Measurements from ENCODE around the gene EPS8L2.

EPS8L2 gene

GRCh38 chr11:721247-721740 lies 15.3 kb downstream of the EPS8L2 start:
- H3K27me3 ChIP-seq (ENCODE audit: insufficient read depth, low read length, poor library complexity, severe bottlenecking), result no peaks in the 10 kb centered on the region
- H3K4me1 ChIP-seq (ENCODE audit: insufficient read depth, low read length, poor library complexity, severe bottlenecking), result peaks cover 3% of the 10 kb centered on the region

DNA sequence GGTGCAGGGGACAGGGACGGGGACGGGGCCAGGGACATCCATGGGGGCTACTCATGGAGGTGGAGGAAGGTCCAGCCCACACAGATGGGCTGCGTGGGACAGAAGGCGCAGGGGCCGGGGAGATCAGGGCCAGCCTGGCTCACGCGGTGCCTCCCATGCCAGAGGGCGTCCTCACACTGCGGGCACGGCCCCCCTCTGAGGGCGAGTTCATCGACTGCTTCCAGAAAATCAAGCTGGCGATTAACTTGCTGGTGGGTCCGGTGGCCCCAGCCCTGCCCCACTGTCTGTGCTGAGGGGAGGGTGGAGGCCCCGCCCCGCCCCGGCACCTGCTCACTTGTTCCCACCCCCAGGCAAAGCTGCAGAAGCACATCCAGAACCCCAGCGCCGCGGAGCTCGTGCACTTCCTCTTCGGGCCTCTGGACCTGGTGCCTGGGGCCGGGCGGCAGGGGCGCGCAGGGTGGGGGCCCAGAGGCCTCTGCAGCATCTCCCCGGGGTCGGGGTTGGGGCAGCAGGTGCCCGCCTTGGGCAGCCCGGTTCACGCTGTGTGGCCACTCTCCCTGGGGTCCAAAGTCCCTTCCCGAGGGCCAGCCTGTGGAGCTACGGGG lies 15.8 kb downstream of the EPS8L2 start:
- H3K4me2 ChIP-seq (ENCODE audit: low read depth, low read length, poor library complexity, severe bottlenecking), result no peak overlapping the region
- no peak overlapping the region for H3K4me3 ChIP-seq (ENCODE audit: low read length, poor library complexity, severe bottlenecking)
- H3K27me3 ChIP-seq (ENCODE audit: insufficient read depth, low read length, poor library complexity, severe bottlenecking), result no peaks in the 10 kb centered on the region
- TF ChIP-seq CTCF (conservative IDR thresholded peaks at IDR 0.05; ENCODE audit: low read length) (no peak), EZH2phosphoT487 (IDR thresholded peaks at IDR 0.05; ENCODE audit: borderline replicate concordance) (no peak)
- H3K9me3 ChIP-seq (ENCODE audit: insufficient read depth, low read depth, low read length), result no peaks in the 10 kb centered on the region
- no peaks in the 10 kb centered on the region for H3K36me3 ChIP-seq (ENCODE audit: insufficient read depth, low read length)
- no peaks in the 10 kb centered on the region for H4K20me1 ChIP-seq (ENCODE audit: insufficient read depth, low read length, poor library complexity, severe bottlenecking)
- H3F3A ChIP-seq (ENCODE audit: low read depth), result no peaks in the 10 kb centered on the region
- H3K9me2 ChIP-seq (replicated peaks; ENCODE audit: low read depth, low read length), result no peaks in the 10 kb centered on the region
- no peaks in the 10 kb centered on the region for H3K79me2 ChIP-seq (ENCODE audit: insufficient read depth, low read length)
- peaks cover 3% of the 10 kb centered on the region for H3K4me1 ChIP-seq (ENCODE audit: insufficient read depth, low read length, poor library complexity, severe bottlenecking)
- H3K9ac ChIP-seq (ENCODE audit: low read depth, low read length, poor library complexity, severe bottlenecking), result no peak overlapping the region
- H2AFZ ChIP-seq (ENCODE audit: low read length), result no peak overlapping the region

More at GRCh38 chr11:721247-721740, 15.3 kb downstream of the EPS8L2 start:
- TF ChIP-seq CTCF (conservative IDR thresholded peaks at IDR 0.05; ENCODE audit: low read length) (no peak), EZH2phosphoT487 (IDR thresholded peaks at IDR 0.05; ENCODE audit: borderline replicate concordance) (no peak)
- Histone ChIP-seq H3K9me3 (ENCODE audit: insufficient read depth, low read depth, low read length) (no peaks in the 10 kb centered on the region), H3K4me2 (ENCODE audit: low read depth, low read length, poor library complexity, severe bottlenecking) (no peak overlapping the region), H3K4me3 (ENCODE audit: low read length, poor library complexity, severe bottlenecking) (no peak overlapping the region), H3K9ac (ENCODE audit: low read depth, low read length, poor library complexity, severe bottlenecking) (no peak overlapping the region), H3F3A (ENCODE audit: low read depth) (no peaks in the 10 kb centered on the region), H3K9me2 (replicated peaks; ENCODE audit: low read depth, low read length) (no peaks in the 10 kb centered on the region), H2AFZ (ENCODE audit: low read length) (no peak overlapping the region), H3K36me3 (ENCODE audit: insufficient read depth, low read length) (no peaks in the 10 kb centered on the region), H4K20me1 (ENCODE audit: insufficient read depth, low read length, poor library complexity, severe bottlenecking) (no peaks in the 10 kb centered on the region), H3K79me2 (ENCODE audit: insufficient read depth, low read length) (no peaks in the 10 kb centered on the region)

- H3K4me1 ChIP-seq (ENCODE audit: insufficient read depth, low read length, poor library complexity, severe bottlenecking), result peaks cover 3% of the 10 kb centered on the region
- H3K9ac ChIP-seq (ENCODE audit: low read depth, low read length, poor library complexity, severe bottlenecking), result no peak overlapping the region
- H3K9me2 ChIP-seq (replicated peaks; ENCODE audit: low read depth, low read length), result no peaks in the 10 kb centered on the region
- no peaks in the 10 kb centered on the region for H3F3A ChIP-seq (ENCODE audit: low read depth)
- H3K27me3 ChIP-seq (ENCODE audit: insufficient read depth, low read length, poor library complexity, severe bottlenecking), result no peaks in the 10 kb centered on the region
- H3K4me2 ChIP-seq (ENCODE audit: low read depth, low read length, poor library complexity, severe bottlenecking), result no peak overlapping the region
- no peaks in the 10 kb centered on the region for H3K79me2 ChIP-seq (ENCODE audit: insufficient read depth, low read length)
- no peaks in the 10 kb centered on the region for H3K9me3 ChIP-seq (ENCODE audit: insufficient read depth, low read depth, low read length)
- no peaks in the 10 kb centered on the region for H4K20me1 ChIP-seq (ENCODE audit: insufficient read depth, low read length, poor library complexity, severe bottlenecking)
- TF ChIP-seq EZH2phosphoT487 (IDR thresholded peaks at IDR 0.05; ENCODE audit: borderline replicate concordance) (no peak), CTCF (conservative IDR thresholded peaks at IDR 0.05; ENCODE audit: low read length) (no peak)
- no peak overlapping the region for H3K4me3 ChIP-seq (ENCODE audit: low read length, poor library complexity, severe bottlenecking)
- no peaks in the 10 kb centered on the region for H3K36me3 ChIP-seq (ENCODE audit: insufficient read depth, low read length)
- no peak overlapping the region for H2AFZ ChIP-seq (ENCODE audit: low read length)
Observed at GRCh38 chr11:722346-722811, 16.3 kb downstream of the EPS8L2 start.
